WTC11 (cell line): Measurements from ENCODE around the gene OSBPL6. TPM values are rescaled to one million over a fixed set of nuclear protein-coding genes. Genes with fewer than 3 reads are reported as not detected.

Experiments used
- ATAC-seq: fragments of 200-7000 bp; cut with Tn5 transposase; 2 replicates; pipeline ENCODE4 v1.10.0; 2021; ENCODE audit warnings: mild to moderate bottlenecking, moderate library complexity
- CTCF ChIA-PET: fragments of 300-600 bp; sonication (Branson Sonifier 250); formaldehyde crosslinking; loops from one replicate; lab custom pipeline; 2021; ENCODE audit warnings: antibody characterized with exemption; lab: Charles Lee
- POLR2A ChIA-PET: fragments of 350-600 bp; sonication (Branson Sonifier 250); formaldehyde crosslinking; loops from one replicate; lab custom pipeline; 2021; ENCODE audit warnings: antibody characterized with exemption; lab: Charles Lee
- DNase-seq: peaks from one replicate; pipeline ENCODE4 v3.0.0; 2021; ENCODE audit warnings: low spot score
- H3K27ac Mint-ChIP-seq: 2 replicates; pipeline ENCODE4 v1.8.0; 2021; ENCODE audit warnings: mixed read lengths
- H3K27me3 Mint-ChIP-seq: 2 replicates; pipeline ENCODE4 v1.8.0; 2021; ENCODE audit warnings: low read depth, mild to moderate bottlenecking, moderate library complexity, mixed read lengths
- H3K36me3 Mint-ChIP-seq: 2 replicates; pipeline ENCODE4 v1.8.0; 2021; ENCODE audit warnings: mixed read lengths
- H3K4me1 Mint-ChIP-seq: 2 replicates; pipeline ENCODE4 v1.8.0; 2022; ENCODE audit warnings: mixed read lengths
- H3K4me3 Mint-ChIP-seq: 2 replicates; pipeline ENCODE4 v1.8.0; 2021; ENCODE audit warnings: mild to moderate bottlenecking, moderate library complexity, mixed read lengths
- H3K9me3 Mint-ChIP-seq: 2 replicates; pipeline ENCODE4 v1.8.0; 2021; ENCODE audit warnings: mixed read lengths
- AFF4 ChIP-seq: sonication (generic); formaldehyde crosslinking; IDR thresholded peaks from 2 replicates; pipeline ENCODE4 v1.8.1; 2023; ENCODE audit warnings: mild to moderate bottlenecking, missing genetic modification reagents, borderline replicate concordance
- ATF6 ChIP-seq: sonication (generic); formaldehyde crosslinking; IDR thresholded peaks from 2 replicates; pipeline ENCODE4 v1.8.1; 2023; ENCODE audit warnings: mild to moderate bottlenecking, missing genetic modification reagents
- CTCF ChIP-seq: fragments of 200-600 bp; IDR thresholded peaks from 2 replicates; pipeline ENCODE4 v1.8.0; 2022; ENCODE audit warnings: antibody characterized with exemption
- E2F5 ChIP-seq: sonication (generic); formaldehyde crosslinking; IDR thresholded peaks from 2 replicates; pipeline ENCODE4 v1.8.1; 2022; ENCODE audit warnings: mild to moderate bottlenecking, moderate library complexity, missing genetic modification reagents
- ELF4 ChIP-seq: sonication (generic); formaldehyde crosslinking; IDR thresholded peaks from 2 replicates; pipeline ENCODE4 v1.8.1; 2022; ENCODE audit warnings: low read depth, mild to moderate bottlenecking, moderate library complexity, missing genetic modification reagents
- GRHL2 ChIP-seq: fragments of 250-450 bp; sonication (Bioruptor Pico); IDR thresholded peaks from 2 replicates; pipeline ENCODE4 v1.8.0; 2022; ENCODE audit warnings: mild to moderate bottlenecking, moderate library complexity; ENCODE audit not compliant: insufficient replicate concordance, severe bottlenecking
- GTF2I ChIP-seq: fragments of 250-450 bp; sonication (Bioruptor Pico); conservative IDR thresholded peaks from 2 replicates; pipeline ENCODE4 v1.4.0; 2021; ENCODE audit warnings: mild to moderate bottlenecking
- JAZF1 ChIP-seq: fragments of 250-450 bp; sonication (Bioruptor Pico); IDR thresholded peaks from 2 replicates; pipeline ENCODE4 v1.9.0; 2021; ENCODE audit warnings: moderate library complexity, mild to moderate bottlenecking, inconsistent platforms
- NR1H2 ChIP-seq: sonication (generic); formaldehyde crosslinking; IDR thresholded peaks from 2 replicates; pipeline ENCODE4 v1.9.0; 2021; ENCODE audit warnings: mild to moderate bottlenecking, moderate library complexity, missing genetic modification reagents
- PREB ChIP-seq: sonication (generic); formaldehyde crosslinking; IDR thresholded peaks from 2 replicates; pipeline ENCODE4 v1.8.1; 2022; ENCODE audit warnings: mild to moderate bottlenecking, missing genetic modification reagents, moderate library complexity, borderline replicate concordance
- RORB ChIP-seq: fragments of 250-450 bp; sonication (Bioruptor Pico); IDR thresholded peaks from 2 replicates; pipeline ENCODE4 v1.9.0; 2021; ENCODE audit warnings: mild to moderate bottlenecking
- SMAD4 ChIP-seq: sonication (generic); formaldehyde crosslinking; IDR thresholded peaks from 2 replicates; pipeline ENCODE4 v1.8.0; 2022; ENCODE audit warnings: mild to moderate bottlenecking, missing genetic modification reagents
- TEAD1 ChIP-seq: sonication (generic); formaldehyde crosslinking; IDR thresholded peaks from 2 replicates; pipeline ENCODE4 v1.8.0; 2022; ENCODE audit warnings: mild to moderate bottlenecking, missing genetic modification reagents
- ZNF219 ChIP-seq: sonication (generic); formaldehyde crosslinking; IDR thresholded peaks from 2 replicates; pipeline ENCODE4 v1.8.0; 2023; ENCODE audit warnings: missing genetic modification reagents, mild to moderate bottlenecking, borderline replicate concordance
- ZNF281 ChIP-seq: sonication (generic); formaldehyde crosslinking; IDR thresholded peaks from 2 replicates; pipeline ENCODE4 v1.8.0; 2023; ENCODE audit warnings: mild to moderate bottlenecking, missing genetic modification reagents
- ZNF423 ChIP-seq: fragments of 250-450 bp; sonication (Bioruptor Pico); IDR thresholded peaks from 2 replicates; pipeline ENCODE4 v2.1.2; 2022; ENCODE audit warnings: mild to moderate bottlenecking, moderate library complexity
- total RNA-seq: library from RNA; stranded (reverse); gene quantifications from 3 replicates; pipeline ENCODE4 v1.2.3, GENCODE V29; 2021

OSBPL6 gene
- total RNA-seq, 1 experiment from 2014 or later: 9.2 TPM

GRCh38 chr2:178344121-178344520 lies 149.8 kb downstream of the OSBPL6 start:
- ATAC-seq (no peak), DNase-seq (no peak)
- no peaks in the 10 kb centered on the region for H3K36me3 Mint-ChIP-seq
- H3K4me1 Mint-ChIP-seq: no peaks in the 10 kb centered on the region
- ChIA-PET POLR2A (no interaction called here), CTCF (no interaction called here)
- no peak for TF ChIP-seq RORB (CRISPR knock-in tag)
- no peak for TF ChIP-seq PREB (CRISPR knock-in tag)
- TF ChIP-seq JAZF1: no peak
- no peak for TF ChIP-seq ATF6
- no peak for TF ChIP-seq ZNF219
- TF ChIP-seq NR1H2 (CRISPR knock-in tag): no peak
- no peak overlapping the region for H3K4me3 Mint-ChIP-seq
- H3K27me3 Mint-ChIP-seq: no peaks in the 10 kb centered on the region
- H3K9me3 Mint-ChIP-seq: no peaks in the 10 kb centered on the region
- H3K27ac Mint-ChIP-seq: no peak overlapping the region

GRCh38 chr2:178345951-178346350 lies 151.6 kb downstream of the OSBPL6 start:
- Mint-ChIP-seq H3K27ac (no peak overlapping the region), H3K27me3 (no peaks in the 10 kb centered on the region), H3K4me1 (no peaks in the 10 kb centered on the region), H3K4me3 (no peak overlapping the region), H3K9me3 (no peaks in the 10 kb centered on the region), H3K36me3 (no peaks in the 10 kb centered on the region)
- DNase-seq: no peak
- POLR2A ChIA-PET: no interaction called here
- no peak for TF ChIP-seq AFF4 (CRISPR knock-in tag)
- CTCF ChIA-PET: no interaction called here
- ATAC-seq: no peak

- ATAC-seq (no peak), DNase-seq (no peak)
- CTCF ChIA-PET: interaction anchor here (1.3 kb wide), 1 partner anchor 64 kb away, joined by 5 read pairs; no protein-coding TSS in a partner anchor
- H3K9me3 Mint-ChIP-seq: peaks cover 22% of the 10 kb centered on the region
- POLR2A ChIA-PET: no interaction called here
- peaks cover 18% of the 10 kb centered on the region for H3K36me3 Mint-ChIP-seq
- no peak overlapping the region for H3K27ac Mint-ChIP-seq
- no peaks in the 10 kb centered on the region for H3K27me3 Mint-ChIP-seq
- no peak overlapping the region for H3K4me3 Mint-ChIP-seq
- H3K4me1 Mint-ChIP-seq: no peaks in the 10 kb centered on the region; the same call in 1 of the 2 replicates
- TF ChIP-seq ZNF423 (CRISPR knock-in tag): no peak
- no peak for TF ChIP-seq TEAD1
- no peak for TF ChIP-seq GRHL2 (CRISPR knock-in tag)
- TF ChIP-seq E2F5 (CRISPR knock-in tag): no peak
- TF ChIP-seq ELF4 (CRISPR knock-in tag): no peak
- no peak for TF ChIP-seq ZNF281 (CRISPR knock-in tag)
- TF ChIP-seq GTF2I (CRISPR knock-in tag): no peak
- TF ChIP-seq SMAD4 (CRISPR knock-in tag): no peak
- no peak for TF ChIP-seq CTCF
Observed at GRCh38 chr2:178350051-178350450, 155.7 kb downstream of the OSBPL6 start.
